ENCODE results near the gene EXT2.

GRCh38 chr11:44286268-44286880 is 190.9 kb downstream of the EXT2 start:
- TF ChIP-seq SP1 (IDR thresholded peaks at IDR 0.05) (no peak), BHLHE40 (IDR thresholded peaks at IDR 0.05; ENCODE audit: borderline replicate concordance) (no peak), TARDBP (IDR thresholded peaks at IDR 0.05) (no peak), NFRKB (IDR thresholded peaks at IDR 0.05) (no peak), FOXK2 (IDR thresholded peaks at IDR 0.05) (no peak), L3MBTL2 (conservative IDR thresholded peaks at IDR 0.05) (no peak), HDGF (IDR thresholded peaks at IDR 0.05; ENCODE audit: borderline replicate concordance) (no peak), PKNOX1 (IDR thresholded peaks at IDR 0.05) (no peak), ELF4 (IDR thresholded peaks at IDR 0.05) (no peak), FOXA1 (IDR thresholded peaks at IDR 0.05) (no peak)

Measured in HEK293T (cell line).